22Rv1 (cell line): ENCODE measurements around the gene C6orf163.

Source experiments
- H3K27ac ChIP-seq: fragments of 450-650 bp; 2 replicates; pipeline ENCODE4 v1.5.1; 2017
- ZFX ChIP-seq: fragments of 450-650 bp; IDR thresholded peaks from 2 replicates; pipeline ENCODE4 v1.6.1; 2017; ENCODE audit warnings: antibody characterized with exemption, borderline replicate concordance
- TF ChIP-seq, protein P1 (sequence below): fragments of 450-650 bp; IDR thresholded peaks from 2 replicates; pipeline ENCODE4 v1.5.1; 2017; ENCODE audit warnings: mild to moderate bottlenecking

The C6orf163 gene

DNA sequence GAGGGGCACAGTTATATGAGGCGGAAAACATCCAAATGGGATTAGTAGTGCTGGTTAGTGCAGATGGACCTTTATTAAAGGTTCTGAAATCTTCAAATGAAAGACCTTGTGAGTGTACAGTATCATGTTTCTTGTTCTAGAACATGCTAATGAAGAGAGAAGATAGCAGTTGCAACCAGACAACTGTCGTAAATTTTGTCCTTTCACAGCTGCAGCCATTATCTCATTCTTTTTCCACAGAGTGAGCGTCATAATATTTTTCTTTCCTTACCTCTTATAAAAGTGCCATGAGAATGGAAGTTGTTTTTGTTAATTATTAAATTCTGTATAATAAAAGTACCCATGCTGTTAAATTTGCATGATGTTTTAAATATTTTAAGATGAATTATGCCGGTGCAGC, 4.4 kb upstream of the C6orf163 start:
- TF ChIP-seq, protein P1, sequence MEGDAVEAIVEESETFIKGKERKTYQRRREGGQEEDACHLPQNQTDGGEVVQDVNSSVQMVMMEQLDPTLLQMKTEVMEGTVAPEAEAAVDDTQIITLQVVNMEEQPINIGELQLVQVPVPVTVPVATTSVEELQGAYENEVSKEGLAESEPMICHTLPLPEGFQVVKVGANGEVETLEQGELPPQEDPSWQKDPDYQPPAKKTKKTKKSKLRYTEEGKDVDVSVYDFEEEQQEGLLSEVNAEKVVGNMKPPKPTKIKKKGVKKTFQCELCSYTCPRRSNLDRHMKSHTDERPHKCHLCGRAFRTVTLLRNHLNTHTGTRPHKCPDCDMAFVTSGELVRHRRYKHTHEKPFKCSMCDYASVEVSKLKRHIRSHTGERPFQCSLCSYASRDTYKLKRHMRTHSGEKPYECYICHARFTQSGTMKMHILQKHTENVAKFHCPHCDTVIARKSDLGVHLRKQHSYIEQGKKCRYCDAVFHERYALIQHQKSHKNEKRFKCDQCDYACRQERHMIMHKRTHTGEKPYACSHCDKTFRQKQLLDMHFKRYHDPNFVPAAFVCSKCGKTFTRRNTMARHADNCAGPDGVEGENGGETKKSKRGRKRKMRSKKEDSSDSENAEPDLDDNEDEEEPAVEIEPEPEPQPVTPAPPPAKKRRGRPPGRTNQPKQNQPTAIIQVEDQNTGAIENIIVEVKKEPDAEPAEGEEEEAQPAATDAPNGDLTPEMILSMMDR: no peak
- TF ChIP-seq ZFX: no peak
- H3K27ac ChIP-seq: no peak overlapping the region

DNA sequence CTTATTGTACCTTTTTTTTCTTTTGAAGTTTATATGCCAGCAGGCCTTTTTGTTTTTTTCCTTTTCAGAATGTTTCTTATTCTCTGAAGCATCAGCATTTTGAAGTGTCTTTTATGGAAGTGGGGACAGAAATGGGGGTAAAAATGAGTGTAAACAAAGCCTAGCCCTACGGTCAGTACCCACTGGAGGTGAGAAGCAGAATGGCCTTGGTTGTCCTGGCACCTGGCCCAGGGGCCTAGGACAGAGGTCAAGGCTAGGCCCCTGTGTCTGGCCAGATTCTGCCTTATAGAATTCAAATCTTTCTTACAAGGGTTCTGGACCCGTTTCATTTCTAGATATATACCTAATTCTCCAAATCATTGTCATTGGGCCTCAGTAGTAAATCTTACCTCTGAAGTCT, 3.5 kb upstream of the C6orf163 start:
- H3K27ac ChIP-seq: no peak overlapping the region
- TF ChIP-seq, protein P1: no peak
- no peak for TF ChIP-seq ZFX

DNA sequence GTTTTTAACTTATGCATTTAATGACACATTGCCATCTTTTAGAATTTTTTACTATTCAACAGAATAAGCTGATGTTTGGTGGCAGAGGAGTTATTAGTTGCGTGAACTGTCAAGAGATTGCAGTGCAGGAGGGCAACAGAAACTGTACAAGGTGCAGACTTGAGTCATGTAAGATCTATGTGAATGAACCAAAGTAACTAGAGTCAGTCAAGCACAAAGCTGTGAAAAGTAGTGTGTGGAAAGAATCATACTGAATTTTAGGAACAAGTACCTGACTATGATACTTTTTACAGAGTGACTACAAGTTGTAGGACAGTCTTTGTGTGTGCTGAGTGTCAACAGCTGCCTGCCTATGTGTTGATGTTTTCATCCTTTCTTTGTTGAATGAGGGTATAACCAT, 2.7 kb upstream of the C6orf163 start:
- no peak overlapping the region for H3K27ac ChIP-seq
- no peak for TF ChIP-seq ZFX
- TF ChIP-seq, protein P1: no peak

DNA sequence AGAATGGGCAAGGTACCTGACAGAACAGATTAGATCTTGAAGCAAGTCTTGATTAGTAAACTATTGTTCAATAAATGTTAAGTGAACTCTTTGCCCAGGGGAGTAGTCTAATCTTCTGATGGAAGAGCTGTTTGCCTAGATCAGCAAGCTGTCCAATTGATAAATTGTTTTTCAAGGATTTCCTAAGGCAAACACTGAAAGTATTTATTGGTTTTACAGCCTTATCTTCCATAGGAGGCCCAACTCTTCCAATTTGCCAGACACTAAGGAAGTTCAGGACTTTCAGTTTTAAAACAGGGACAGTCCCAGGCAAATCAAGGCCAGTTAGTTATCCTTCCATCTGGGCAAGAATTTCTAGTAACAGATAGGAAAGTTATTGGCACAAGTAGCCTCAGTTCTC, 1.8 kb upstream of the C6orf163 start:
- H3K27ac ChIP-seq: no peak overlapping the region

DNA sequence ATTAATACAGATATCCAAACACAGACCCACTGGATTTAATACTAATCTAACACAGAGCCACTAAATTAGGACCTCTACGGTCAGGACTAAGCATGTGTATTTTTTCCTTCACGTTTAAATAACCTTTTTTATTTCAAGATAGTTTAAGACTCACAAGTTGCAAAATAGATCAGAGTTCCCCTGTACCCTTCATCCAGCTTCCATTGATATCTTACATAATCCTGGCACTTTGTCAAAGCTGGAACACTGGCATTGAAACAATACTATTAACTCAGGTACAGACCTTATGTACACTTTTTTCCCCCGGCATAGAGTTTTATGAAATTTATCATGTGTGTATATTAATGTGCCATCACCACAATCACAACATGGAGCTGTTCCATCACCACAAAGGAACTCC, 2.1 kb downstream of the C6orf163 start:
- TF ChIP-seq, protein P1: no peak
- TF ChIP-seq ZFX: no peak
- no peak overlapping the region for H3K27ac ChIP-seq

More for the DNA sequence above, 1.8 kb upstream of the C6orf163 start:
- TF ChIP-seq, protein P1: no peak
- no peak for TF ChIP-seq ZFX

DNA sequence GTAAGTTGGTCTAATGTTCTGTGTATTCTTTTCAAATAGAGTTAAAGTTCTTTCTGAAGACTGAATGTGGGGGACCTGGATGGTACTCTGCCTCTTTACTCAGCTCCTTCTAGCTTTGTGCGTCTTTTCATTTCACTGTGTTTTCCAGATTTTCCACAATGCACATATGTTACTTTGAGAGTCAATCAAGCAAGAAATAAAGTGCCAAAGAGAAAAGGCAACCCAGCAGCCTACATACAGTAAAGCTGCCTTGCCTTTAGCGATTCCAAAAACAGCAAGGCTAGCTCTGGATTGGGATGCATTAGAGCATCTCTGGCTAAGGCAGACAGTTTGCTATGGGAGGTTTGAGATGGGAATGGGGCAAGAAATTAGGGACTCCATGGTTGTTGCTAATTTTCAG, 5.3 kb downstream of the C6orf163 start:
- no peak for TF ChIP-seq ZFX
- TF ChIP-seq, protein P1: no peak
- H3K27ac ChIP-seq: no peak overlapping the region

DNA sequence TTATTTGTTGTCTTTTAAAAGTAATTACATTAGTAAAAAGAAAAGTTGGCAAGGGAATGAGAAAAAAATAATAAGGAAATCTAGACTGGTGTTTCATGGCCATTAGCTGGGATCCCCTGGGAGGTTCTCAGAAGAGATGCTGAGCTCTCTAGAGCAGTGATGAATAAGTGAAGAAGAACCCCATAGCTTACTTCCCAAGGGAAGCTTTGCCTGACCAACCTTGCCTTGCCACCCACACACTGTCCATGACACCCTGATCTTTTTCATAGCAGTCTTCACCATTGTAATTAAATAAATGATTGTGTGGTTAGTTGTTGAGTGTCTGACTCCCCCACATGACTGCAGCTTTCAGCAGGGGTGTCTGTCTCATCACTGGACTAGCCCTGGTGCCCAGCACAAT, 5.9 kb downstream of the C6orf163 start:
- H3K27ac ChIP-seq: no peak overlapping the region
- TF ChIP-seq, protein P1: no peak
- TF ChIP-seq ZFX: no peak
